ENCODE measurements around the gene MPHOSPH10. TPM values are rescaled to one million over a fixed set of nuclear protein-coding genes. Genes with fewer than 3 reads are reported as not detected.

MPHOSPH10 gene
- 17.5 and 21.0 TPM in 2 replicates for total RNA-seq

GRCh38 chr2:71130152-71130904, at the start of gene MPHOSPH10, which contains the start of gene MCEE:
MPHOSPH10 (plus strand) TSS chr2:71130634; CDS start chr2:71130666, 32 bp downstream.
MCEE (minus strand) TSS chr2:71130229; CDS start chr2:71130219, 10 bp downstream.

Small RNA genes within 50 kb of the gene (small RNA-seq; reads per million reads assigned to genes)
- not detected for gene AC007881.1 (ENCODE audit: low replicate concordance)

Other genes starting within 250 kb of the MPHOSPH10 start
- gene VAX2, start 230.1 kb upstream of the MPHOSPH10 start, total RNA-seq: 2.6 and 4.2 TPM in 2 replicates
- 1.9 TPM in 1 of 2 replicates, not detected in the other for gene ATP6V1B1, start 194.7 kb upstream of the MPHOSPH10 start, total RNA-seq
- gene ANKRD53, start 152.0 kb upstream of the MPHOSPH10 start, total RNA-seq: 0.72 and 1.3 TPM in 2 replicates
- 27.1 and 43.5 TPM in 2 replicates for gene TEX261, start 135.8 kb upstream of the MPHOSPH10 start, total RNA-seq
- gene NAGK, start 62.0 kb upstream of the MPHOSPH10 start, total RNA-seq: 46.4 and 62.4 TPM in 2 replicates
- gene MCEE, start 405 bp upstream of the MPHOSPH10 start, total RNA-seq: 10.5 and 12.6 TPM in 2 replicates
- gene PAIP2B, start 96.5 kb downstream of the MPHOSPH10 start, total RNA-seq: under 0.01 TPM in 2 replicates
- 119 and 125 TPM in 2 replicates for gene ZNF638, start 201.1 kb downstream of the MPHOSPH10 start, total RNA-seq

All from placental pericyte (primary cell).